Measurements from ENCODE around the gene PPP6R1. TPM values are rescaled to one million over a fixed set of nuclear protein-coding genes. Genes with fewer than 3 reads are reported as not detected.

PPP6R1 gene
- total RNA-seq, 1 experiment from 2014 or later: 172 TPM

DNA sequence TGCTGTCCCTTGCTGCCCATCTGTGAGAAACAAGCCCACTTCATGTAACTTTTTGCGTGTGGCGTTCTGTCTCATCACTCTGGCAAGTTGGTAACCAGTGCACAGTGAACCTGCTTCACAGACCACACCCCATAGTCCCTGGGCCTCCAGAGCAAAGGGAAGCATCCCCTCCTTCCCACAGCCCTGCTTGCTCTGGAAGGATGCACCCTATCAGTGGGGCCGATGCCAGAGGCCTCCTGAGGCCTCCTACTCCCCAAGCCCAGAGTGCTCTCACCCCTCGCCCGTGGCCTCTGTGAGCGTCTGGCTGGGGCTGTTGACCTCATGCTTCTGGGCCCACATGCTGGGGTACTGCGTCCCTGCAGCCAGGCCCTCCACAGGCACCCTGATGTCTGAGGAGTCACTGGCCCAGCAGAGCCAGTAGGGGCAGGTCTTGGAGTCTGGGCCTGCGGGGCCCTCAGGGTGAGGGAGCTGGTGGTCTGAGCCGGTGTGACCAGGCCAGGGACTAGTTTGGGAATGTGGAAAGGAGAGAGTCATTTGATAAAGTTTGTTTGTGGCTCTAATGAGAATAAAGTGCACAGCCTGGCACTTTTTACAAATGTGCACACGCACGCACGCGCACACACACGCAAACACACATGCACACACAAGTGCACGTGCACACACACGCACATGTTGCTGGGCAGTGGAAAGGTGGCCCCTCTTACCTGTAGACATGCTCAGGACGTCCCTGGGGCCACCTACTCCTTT lies 35.4 kb downstream of the PPP6R1 start:
- in situ Hi-C loops (cut with HindIII; ENCODE audit: low pct_unique_long_range_greater_than_20kb, low sequenced_read_pairs): no loop called here

DNA sequence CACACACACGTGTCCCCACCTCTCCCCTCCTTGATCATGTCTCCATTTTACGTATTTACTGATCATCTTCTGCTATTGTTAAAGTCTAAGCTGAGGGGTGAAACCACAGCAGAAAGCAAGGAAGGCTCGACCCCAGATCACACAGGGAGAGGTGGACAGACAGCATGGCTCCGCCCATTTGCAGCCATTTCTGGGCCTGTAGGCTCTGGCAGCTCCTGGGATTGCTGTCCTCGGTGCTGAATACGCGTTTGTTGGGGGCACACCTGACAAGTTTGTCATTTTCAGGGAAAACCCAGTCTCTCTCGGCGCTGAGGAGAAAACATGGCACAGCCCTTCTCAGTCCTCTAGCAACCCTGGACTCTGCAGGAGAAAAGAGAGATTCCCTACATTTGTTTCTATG lies 38.3 kb downstream of the PPP6R1 start:
- no peak for ATAC-seq
- Histone ChIP-seq H3K4me3 (ENCODE audit: low read depth in 2 of 2, low read length in 2 of 2) (no peak overlapping the region), H3K27me3 (ENCODE audit: control insufficient read depth, insufficient read depth, low read length) (no peaks in the 10 kb centered on the region), H3K9me3 (ENCODE audit: control insufficient read depth, insufficient read depth, low read depth, low read length) (no peaks in the 10 kb centered on the region), H3K36me3 (ENCODE audit: control insufficient read depth, insufficient read depth, low read length) (no peaks in the 10 kb centered on the region), H3K27ac (ENCODE audit: low read length) (no peak overlapping the region), H3K4me1 (ENCODE audit: control insufficient read depth, insufficient read depth, low read length) (peaks cover 14% of the 10 kb centered on the region)
- DNase-seq (ENCODE audit: low read depth, low spot score): no peak
- CTCF ChIA-PET: no interaction called here
- TF ChIP-seq, protein P1, sequence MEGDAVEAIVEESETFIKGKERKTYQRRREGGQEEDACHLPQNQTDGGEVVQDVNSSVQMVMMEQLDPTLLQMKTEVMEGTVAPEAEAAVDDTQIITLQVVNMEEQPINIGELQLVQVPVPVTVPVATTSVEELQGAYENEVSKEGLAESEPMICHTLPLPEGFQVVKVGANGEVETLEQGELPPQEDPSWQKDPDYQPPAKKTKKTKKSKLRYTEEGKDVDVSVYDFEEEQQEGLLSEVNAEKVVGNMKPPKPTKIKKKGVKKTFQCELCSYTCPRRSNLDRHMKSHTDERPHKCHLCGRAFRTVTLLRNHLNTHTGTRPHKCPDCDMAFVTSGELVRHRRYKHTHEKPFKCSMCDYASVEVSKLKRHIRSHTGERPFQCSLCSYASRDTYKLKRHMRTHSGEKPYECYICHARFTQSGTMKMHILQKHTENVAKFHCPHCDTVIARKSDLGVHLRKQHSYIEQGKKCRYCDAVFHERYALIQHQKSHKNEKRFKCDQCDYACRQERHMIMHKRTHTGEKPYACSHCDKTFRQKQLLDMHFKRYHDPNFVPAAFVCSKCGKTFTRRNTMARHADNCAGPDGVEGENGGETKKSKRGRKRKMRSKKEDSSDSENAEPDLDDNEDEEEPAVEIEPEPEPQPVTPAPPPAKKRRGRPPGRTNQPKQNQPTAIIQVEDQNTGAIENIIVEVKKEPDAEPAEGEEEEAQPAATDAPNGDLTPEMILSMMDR (IDR thresholded peaks at IDR 0.05): no peak
- TF ChIP-seq POLR2AphosphoS5 (IDR thresholded peaks at IDR 0.05; ENCODE audit: low read depth, low read length) (no peak), TCF7L2 (IDR thresholded peaks at IDR 0.05; ENCODE audit: low read depth, low read length) (no peak)
- TF ChIP-seq, protein P2, sequence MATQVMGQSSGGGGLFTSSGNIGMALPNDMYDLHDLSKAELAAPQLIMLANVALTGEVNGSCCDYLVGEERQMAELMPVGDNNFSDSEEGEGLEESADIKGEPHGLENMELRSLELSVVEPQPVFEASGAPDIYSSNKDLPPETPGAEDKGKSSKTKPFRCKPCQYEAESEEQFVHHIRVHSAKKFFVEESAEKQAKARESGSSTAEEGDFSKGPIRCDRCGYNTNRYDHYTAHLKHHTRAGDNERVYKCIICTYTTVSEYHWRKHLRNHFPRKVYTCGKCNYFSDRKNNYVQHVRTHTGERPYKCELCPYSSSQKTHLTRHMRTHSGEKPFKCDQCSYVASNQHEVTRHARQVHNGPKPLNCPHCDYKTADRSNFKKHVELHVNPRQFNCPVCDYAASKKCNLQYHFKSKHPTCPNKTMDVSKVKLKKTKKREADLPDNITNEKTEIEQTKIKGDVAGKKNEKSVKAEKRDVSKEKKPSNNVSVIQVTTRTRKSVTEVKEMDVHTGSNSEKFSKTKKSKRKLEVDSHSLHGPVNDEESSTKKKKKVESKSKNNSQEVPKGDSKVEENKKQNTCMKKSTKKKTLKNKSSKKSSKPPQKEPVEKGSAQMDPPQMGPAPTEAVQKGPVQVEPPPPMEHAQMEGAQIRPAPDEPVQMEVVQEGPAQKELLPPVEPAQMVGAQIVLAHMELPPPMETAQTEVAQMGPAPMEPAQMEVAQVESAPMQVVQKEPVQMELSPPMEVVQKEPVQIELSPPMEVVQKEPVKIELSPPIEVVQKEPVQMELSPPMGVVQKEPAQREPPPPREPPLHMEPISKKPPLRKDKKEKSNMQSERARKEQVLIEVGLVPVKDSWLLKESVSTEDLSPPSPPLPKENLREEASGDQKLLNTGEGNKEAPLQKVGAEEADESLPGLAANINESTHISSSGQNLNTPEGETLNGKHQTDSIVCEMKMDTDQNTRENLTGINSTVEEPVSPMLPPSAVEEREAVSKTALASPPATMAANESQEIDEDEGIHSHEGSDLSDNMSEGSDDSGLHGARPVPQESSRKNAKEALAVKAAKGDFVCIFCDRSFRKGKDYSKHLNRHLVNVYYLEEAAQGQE (IDR thresholded peaks at IDR 0.05; ENCODE audit: insufficient read depth in 1 of 2, low read depth in 2 of 2, low read length in 1 of 2): peak; percentile 92 to 93
- POLR2A ChIA-PET: no interaction called here
- no TSS peak for BruUV-seq (replicated peaks)
- in situ Hi-C loops (cut with HindIII; ENCODE audit: low pct_unique_long_range_greater_than_20kb, low sequenced_read_pairs) (no loop called here), intact Hi-C loops (cut with micrococcal nuclease; ENCODE audit: unreplicated experiment) (no loop called here)

More for the DNA sequence above, 35.4 kb downstream of the PPP6R1 start:
- no peaks in the 10 kb centered on the region for H3K36me3 ChIP-seq (ENCODE audit: control insufficient read depth, insufficient read depth, low read length)
- peak overlapping the region; percentile 36; the same call in 1 of the 2 replicates for H3K27ac ChIP-seq (ENCODE audit: low read length)
- H3K4me1 ChIP-seq (ENCODE audit: control insufficient read depth, insufficient read depth, low read length): peaks cover 11% of the 10 kb centered on the region; the same call in 1 of the 2 replicates
- DNase-seq (ENCODE audit: low read depth, low spot score) (no peak), ATAC-seq (peak; percentile 22)
- ChIA-PET CTCF (no interaction called here), POLR2A (no interaction called here)
- no peaks in the 10 kb centered on the region for H3K27me3 ChIP-seq (ENCODE audit: control insufficient read depth, insufficient read depth, low read length)
- intact Hi-C loops (cut with micrococcal nuclease; ENCODE audit: unreplicated experiment): no loop called here
- H3K4me3 ChIP-seq (ENCODE audit: low read depth in 2 of 2, low read length in 2 of 2): no peak overlapping the region
- TF ChIP-seq TCF7L2 (IDR thresholded peaks at IDR 0.05; ENCODE audit: low read depth, low read length) (no peak), SIN3A (IDR thresholded peaks at IDR 0.05; ENCODE audit: borderline replicate concordance, insufficient read depth, low read depth, low read length) (peak; percentile 33; the same call in 1 of the 2 replicates), POLR2AphosphoS5 (IDR thresholded peaks at IDR 0.05; ENCODE audit: low read depth, low read length) (no peak; the same call in none of the 2 replicates)
- TF ChIP-seq, protein P1 (IDR thresholded peaks at IDR 0.05): no peak
- TF ChIP-seq, protein P2 (IDR thresholded peaks at IDR 0.05; ENCODE audit: insufficient read depth in 1 of 2, low read depth in 2 of 2, low read length in 1 of 2): no peak
- H3K9me3 ChIP-seq (ENCODE audit: control insufficient read depth, insufficient read depth, low read depth, low read length): no peaks in the 10 kb centered on the region
- no TSS peak for BruUV-seq (replicated peaks)

All from Panc1 (cell line).